Stimulated activated CD4-positive, alpha-beta T cell treated with anti-CD3 and anti-CD28 coated beads, Interleukin-2, amount 100 ng/mL, for 48 hours (primary cell): ENCODE data around the gene ZFAND3.
"Not testable (repeated sequence)": the region's sequence is repeated elsewhere in the genome, so short reads cannot be mapped to it uniquely, and the experiment has no call there.

Experiments used
- DNase-seq, 2 donors: peaks; one replicate each; pipeline ENCODE4 v3.0.0-alpha.2; 2020

The ZFAND3 gene

DNA sequence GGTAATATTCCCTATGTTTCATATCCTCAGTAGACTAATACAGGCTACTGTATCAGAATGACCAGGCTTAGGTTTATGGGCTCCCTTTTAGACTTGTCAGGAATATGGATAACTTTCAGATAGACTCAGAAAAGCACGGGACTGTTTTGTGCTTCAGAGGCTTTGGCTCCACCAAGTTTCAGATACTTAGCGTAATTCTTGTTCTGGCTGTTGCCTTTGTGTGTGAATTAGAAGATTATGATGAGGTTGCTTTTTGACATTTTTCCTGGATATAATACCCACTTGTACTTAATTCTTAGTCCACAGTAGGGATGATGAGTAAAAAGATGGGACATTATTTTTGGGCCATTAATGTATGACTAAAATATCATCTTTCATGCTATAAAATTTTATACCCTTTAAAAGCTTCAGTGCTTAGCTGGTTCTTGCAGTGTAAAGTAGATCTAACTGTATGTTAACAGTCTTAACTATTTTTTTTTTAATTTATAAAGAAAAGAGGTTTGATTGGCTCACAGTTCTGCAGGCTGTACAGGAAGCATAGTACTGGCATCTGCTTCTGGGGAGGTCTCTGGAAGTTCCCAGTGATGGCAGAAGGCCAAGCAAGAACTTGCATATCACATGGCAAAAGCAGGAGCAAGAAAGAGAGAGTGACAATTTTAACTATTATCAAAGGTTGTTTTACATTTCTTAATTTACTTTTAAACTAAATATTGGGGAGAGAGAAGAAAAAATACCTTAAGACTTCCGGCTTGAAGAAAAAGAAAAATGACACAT is 120.7 kb downstream of the ZFAND3 start:
- no peak for DNase-seq

DNA sequence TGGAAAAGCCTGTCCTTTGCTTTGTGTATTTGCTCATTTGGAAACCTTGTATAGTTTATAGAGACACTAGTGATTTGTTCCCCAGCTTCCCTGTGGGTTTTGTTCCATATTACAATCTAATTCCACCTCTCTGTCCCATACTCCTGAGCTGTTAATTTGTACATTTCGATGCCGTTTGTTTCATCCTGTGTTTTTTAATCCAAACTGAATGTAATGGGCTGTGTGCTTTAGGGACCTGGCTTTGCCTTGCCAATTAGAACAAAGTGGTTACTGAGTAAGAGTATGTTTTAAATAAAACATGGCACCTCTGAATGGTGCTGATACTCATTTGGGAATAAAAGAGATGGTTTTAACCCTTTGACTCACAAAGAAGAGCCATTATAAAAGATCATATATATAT is 122.3 kb downstream of the ZFAND3 start:
- DNase-seq = no peak

DNA sequence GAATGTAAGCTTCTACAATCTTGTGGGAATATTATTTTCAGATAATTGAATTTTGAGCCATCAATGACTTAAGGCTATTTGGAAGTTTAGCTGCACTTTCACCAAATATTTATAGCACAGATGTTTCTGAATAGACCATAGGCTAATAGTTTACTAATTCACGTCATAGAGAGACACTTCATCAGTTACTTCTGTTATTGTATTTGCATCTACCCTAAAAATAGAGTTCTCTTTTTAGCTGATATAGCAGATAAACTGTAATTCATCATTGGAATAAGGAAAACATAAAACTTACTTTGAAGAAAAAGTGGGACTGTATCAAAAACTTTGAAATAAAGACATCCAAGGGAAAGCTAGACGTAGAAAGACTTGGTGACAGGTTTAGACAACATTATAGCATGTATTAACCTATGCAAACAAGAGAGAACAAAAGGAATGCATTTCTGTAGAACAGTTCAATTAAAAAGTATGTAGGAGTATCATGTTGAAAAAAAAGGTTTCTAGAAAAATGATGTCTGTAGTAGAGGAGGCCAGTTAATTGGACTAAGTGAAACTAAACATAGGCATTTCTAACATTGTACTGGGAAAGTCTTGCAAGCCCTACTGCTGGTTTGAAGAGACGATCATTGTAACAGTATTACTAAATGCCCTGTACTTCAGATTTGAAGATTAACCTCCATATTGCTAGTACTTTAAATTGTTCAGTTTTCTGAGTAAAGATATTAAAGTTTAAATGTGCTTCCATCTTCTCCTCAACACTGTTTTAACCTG is 123.3 kb downstream of the ZFAND3 start:
- DNase-seq = no peak

DNA sequence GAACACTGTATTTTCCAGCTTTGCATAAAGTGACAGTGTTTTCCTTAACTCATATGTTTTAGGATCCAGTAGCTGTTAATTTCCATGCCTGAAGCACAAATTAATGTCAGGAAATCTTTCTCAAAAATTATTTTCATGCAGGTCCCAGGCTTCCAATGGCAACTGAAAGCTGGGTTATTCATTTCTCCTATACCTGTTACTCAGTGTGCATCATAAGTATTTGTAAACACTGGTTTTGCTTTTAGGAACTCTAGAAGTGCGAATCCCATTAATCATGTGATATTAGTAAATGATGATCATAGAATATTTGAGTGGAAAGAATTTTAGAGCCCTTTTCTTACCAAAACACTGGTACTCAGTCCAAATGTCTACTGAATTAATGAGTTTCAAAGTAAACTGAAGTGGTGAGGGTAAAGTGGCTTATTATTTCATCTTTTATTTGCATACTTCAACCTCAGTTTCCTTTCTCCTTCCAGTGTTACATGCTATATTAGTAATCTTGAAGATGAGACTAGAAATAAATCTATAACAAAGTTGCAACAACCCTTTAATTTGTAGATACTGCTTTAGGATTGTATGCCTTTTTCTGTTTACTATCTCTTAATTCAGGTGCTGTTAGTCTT is 124.0 kb downstream of the ZFAND3 start:
- DNase-seq = no peak

DNA sequence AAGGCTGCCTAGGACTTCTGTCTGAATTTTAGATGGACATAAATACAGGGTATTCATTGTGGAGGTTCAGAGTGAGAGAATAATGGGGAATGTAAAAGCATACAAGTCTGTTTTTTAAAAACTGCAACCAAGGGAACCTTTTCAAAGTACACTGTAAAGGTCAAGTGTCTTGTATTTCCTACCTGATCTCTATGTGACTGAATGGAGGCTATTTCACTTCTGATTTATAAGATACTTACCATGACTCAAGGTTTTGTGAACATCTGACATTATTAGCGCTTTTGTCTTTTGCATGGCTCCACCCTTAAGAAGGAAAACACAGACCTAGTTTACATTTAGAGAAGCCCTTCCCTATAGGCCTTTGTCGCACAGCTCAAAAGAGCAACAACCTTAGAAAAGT is 126.5 kb downstream of the ZFAND3 start:
- DNase-seq = no peak

DNA sequence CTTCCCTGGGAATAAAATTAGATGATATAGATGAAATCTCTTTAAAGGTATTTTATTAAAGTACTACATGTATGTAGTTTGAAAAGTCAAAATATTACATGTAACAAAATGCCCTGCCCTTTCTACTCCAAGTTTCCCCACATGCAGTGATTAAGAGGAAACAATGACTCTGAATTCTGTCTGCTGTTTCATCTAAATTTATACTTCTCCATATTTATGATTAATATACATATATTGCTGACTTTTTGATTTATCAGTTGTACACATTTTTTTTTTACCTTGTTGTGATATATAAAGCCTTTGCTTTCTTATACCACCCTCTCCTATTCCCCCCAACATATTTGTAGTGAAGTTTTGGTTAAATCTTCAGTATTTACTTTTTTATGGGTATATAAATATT is 127.9 kb downstream of the ZFAND3 start:
- DNase-seq = no peak

DNA sequence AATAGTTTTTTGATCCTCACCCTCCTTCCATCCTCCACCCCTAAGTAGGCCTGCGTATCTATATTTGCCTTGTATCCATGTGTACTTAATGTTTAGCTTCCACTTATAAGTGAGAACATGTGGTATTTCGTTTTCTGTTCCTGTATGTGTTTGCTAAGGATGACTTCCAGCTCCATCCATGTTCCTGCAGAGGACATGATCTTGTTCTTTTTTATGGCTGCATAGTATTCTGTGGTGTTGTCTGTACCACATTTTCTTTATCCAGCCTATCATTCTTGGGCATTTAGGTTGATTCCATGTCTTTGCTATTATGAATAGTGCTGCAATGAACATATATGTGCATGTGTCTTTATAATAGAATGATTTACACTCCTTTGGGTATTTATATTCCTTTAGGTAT is 129.1 kb downstream of the ZFAND3 start:
- DNase-seq = not testable (repeated sequence)

DNA sequence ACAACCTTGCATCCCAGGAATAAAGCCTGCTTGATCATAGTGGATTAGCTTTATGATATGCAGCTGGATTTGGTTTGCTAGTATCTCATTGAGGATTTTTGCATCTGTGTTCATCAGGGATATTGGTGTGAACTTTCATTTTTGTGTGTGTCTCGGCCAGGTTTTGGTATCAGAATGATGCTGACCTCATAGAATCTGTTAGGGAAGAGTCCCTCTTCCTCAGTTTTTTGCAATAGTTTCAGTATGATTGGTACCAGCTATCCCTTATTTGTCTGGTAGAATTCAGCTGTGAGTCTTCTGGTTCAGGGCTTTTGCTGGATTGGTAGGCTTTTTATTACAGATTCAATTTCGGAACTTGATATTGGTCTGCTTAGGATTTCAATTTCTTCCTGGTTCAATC is 132.5 kb downstream of the ZFAND3 start:
- DNase-seq = no peak

DNA sequence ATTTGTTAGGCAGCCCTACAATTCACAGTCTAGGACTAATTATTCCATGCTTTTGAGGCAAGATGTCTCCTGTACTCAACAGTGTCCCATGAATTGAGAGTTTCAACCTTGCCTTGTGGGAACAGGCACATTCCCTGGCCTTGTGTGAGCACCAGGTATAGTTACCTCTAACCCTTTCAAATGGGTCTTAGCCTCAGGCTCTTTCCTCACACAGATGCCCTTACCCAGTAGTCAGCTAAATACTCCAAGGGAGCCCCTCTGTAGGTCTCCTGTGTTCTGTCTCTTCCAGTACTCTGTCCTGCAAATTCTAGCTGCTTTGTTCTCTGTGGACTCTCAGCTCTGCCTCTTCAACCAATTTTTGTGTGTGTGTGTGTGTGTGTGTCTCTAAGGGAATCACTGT is 135.3 kb downstream of the ZFAND3 start:
- DNase-seq = no peak

DNA sequence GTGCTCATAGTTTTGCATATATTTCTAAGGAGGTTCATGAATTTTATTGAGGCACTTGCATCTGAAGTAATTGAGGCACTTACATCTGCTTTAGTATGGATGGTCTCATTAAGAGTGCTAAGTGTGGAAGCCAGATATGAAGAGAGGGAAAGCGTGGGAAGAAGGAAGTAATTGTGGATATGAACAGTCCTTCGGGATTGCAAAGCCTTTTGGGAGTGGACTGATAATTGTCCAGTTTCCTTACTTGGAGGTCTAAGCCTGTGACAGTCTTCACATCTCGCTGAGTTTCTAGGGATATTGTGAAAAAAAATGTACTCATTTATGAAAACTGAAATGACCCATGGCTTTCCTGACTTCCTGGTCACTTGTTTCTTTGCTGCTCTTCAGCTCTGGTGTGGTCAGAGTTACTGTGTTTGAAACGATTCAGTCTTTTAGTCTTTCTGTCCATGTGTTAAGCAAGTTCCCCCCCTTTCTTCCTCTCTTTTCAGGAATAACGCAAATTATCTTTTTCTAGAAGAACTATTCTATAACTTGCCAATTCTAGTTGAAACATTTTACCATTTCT is 137.3 kb downstream of the ZFAND3 start:
- no peak for DNase-seq

DNA sequence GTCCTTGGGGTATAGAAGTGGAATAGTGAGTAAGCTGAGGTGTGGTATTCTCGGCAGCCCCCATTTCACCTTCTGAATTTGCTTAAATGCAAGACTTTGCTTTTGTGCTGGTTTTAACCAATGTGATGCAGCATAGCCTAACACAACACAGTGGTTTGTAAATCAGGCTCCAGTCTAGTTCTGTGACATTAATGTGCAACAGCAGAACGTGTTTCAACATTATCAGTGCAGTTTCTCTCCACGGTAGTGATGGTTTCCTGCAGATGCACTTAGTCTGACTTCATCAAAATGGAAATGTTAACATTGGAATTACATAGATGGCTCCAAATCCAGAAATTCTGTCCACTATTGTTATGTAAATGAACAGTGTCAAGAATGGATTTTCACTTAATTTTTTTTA is 139.5 kb downstream of the ZFAND3 start:
- no peak for DNase-seq

DNA sequence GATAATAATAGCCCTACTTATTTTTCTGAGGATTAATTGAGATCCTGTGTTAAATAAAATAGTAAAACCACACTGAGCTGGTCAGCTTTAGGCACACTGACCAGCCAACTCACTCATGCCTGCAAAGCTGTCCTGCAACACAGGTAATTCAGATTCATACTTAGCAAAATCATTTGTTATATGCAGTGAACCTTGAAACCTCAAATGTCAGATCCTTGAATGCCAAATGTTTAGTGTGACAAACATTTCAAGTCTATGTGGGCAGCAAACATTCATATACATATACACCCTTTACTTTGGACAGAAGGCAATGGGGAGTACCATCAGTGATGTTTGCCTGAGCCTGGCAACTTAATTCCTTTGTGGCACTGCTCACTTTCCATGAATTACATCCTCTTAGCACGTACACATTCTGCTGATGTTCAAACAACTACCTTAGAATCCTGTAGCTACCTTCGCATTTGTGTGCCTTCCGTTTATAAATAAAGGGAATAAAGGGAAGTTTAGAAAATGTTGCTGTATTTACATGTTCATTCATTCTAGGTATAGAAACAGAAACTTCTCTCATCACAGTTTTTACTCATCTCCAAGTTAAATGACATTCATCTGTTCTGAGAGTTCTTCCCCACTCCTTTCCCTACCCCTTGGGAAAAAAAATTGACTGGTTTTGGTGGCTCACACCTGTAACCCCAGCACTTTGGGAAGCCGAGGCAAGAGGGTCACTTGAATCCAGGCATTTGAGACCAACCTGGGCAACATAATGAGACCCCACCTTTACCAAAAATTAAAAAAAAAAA is 140.8 kb downstream of the ZFAND3 start:
- DNase-seq = no peak

DNA sequence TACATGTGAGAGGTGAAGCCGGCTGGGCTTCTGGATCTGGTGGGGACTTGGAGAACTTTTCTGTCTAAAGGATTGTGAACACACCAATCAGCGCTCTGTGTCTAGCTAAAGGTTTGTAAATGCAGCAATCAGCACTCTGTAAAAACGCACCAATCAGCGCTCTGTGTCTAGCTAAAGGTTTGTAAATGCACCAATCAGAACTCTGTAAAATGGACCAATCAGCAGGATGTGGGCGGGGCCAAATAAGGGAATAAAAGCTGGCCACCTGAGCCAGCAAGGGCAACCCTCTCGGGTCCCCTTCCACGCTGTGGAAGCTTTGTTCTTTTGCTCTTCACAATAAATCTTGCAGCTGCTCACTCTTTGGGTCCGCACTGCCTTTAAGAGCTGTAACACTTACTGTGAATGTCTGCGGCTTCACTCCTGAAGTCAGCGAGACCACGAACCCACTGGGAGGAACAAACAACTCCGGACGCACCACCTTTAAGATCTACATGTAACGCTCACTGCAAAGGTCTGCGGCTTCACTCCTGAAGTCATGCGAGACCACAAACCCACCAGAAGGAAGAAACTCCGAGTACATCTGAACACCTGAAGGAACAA is 143.1 kb downstream of the ZFAND3 start:
- DNase-seq = not testable (repeated sequence)

DNA sequence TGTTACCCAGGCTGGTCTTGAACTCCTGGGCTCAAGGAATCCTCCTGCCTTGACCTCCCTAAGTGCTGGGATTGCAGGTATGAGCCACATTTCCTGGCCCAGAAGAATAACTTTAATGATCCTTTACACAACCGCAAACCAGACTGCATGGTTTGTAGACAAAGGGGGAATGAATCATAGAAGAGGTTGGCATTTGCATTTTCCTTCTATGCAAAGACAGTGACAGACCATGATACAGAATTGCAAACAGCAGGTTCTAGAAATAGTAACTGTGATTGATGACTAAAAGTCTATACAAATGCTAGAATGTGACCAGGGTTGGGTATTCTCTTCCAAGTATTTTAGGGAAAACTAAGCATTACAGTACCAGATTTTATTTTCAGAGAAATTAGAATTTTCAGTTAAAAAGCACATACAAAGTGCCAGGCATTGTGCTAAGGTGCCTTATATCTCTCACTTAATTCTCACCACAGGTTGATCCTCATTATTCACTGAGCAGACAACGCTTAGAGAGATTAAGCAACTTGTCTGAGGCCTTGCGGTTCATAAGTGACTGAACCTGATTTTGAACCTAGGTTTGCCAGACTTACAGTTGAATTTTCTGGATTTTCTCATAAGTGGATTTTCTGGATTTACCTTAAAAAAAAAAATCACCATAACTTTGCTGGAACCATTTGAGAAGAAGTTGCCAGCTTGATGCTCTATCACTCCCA is 146.6 kb downstream of the ZFAND3 start:
- DNase-seq = no peak

DNA sequence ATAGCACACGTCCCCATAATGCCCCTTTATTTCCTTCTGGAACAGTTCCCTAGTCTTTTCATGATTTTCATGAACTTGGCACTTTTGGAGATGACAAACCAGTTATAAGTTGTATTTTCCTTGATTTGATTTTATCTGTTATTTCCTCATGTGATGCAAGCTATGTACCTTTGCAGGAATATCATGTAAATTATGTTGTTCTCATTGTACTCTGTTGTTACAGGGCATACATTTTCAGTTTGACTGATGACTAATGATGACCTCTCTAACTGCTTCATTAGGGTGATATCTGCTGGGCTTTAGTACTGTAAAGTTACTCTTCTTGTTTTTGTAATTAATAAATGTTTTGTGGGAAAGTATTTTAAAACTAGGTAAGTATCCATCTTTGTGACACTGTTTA is 147.3 kb downstream of the ZFAND3 start:
- DNase-seq = no peak

DNA sequence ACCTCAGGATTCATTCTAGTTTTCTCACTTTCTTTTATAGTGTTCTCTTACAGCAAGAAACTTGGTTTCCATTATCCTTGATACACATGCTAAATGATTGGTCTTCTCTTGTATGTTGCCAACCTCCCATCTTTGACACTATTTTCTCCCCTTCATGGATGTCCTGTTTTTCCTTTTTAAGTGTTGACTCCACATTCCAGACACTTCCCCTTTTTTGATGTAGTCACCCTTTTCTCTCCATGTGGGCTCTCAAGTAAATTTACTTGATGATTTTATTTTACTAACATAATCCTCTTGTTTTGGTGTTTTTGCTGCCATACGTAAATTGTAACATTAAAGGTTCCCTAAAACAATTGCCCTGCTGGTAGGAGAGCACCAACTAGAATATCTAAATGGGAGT is 148.1 kb downstream of the ZFAND3 start:
- DNase-seq = no peak

DNA sequence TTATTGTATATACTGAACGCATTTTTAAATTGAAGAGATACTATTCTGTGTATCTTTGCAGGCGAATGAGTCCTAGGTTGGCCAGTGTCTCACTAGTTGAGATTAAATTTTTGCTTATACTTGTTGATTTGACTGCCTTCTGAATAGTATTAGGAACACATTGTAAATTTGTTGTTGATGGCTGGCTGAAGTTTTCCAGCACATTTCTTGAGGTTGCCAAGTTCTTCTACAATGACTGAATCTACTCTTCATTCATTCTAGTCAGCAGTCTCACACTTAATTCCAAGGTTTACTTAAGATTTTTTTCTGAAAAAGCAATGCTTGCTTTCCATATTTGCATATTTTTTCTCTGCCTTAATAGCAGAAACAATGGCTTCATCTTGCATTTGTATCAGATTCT is 151.7 kb downstream of the ZFAND3 start:
- no peak for DNase-seq

DNA sequence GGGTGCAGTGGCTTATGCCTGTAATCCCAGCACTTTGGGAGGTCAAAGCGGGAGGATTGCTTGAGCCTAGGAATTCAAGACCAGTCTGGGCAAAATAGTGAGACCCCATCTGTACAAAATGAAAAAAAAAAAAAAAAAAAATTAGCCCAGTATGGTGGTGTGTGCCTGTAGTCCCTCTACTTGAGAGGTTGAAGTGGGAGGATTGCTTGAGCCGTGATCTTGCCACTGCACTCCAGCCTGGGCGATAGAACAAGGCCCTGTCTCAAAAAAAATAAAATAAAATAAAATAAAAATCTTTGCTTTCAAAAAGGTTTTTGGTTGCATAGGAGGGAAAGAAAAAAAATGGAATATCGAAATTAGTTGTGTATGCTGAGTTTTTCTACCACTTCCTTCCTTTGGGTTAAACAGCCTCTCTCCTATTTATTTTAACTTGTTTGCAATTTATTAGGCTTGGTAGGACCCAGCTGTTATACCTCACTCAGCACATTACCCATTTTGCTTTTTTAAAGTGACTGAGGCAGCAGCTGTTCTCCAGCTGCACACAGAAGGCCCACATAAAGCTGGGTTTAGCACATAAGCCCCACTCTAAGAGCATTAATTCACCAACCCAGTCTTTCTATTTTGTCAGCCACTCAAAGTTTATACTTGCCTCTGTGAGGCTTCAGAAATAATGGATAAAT is 152.3 kb downstream of the ZFAND3 start:
- no peak for DNase-seq

DNA sequence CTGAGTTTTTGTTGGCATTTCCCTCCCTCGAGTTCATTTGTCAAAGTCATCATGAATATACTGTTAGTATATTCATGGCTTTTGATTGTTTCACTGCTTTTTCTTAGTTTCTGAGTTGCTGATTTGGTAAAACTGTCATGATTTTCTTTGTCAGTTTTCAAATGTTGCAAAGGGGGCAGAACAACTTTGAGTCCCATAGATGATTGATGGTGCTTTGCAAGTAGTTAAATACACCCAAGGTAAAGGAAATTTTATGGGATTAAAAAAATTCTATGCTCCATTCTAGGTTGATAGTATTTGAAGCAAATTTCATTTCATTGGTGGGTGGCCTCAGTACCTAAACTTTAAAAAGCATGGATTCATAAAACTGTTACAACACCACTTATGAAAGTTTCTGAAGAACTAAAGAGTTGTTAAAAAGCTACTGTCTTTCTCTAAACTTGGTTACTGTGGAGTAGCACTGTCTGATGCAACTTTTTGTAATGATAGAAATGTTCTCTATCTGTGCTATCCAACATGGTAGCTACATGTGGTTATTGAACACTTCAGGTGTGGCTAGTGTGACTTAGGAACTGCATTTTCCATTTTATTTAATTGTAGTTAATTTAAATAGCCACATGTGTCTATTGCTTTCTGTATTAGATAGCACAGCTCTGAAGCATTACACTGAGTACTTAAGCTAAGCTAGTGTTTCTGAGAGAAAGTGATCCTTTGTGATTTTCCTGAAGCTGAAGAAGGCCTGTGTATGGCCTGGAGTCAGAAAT is 153.6 kb downstream of the ZFAND3 start:
- DNase-seq = no peak

DNA sequence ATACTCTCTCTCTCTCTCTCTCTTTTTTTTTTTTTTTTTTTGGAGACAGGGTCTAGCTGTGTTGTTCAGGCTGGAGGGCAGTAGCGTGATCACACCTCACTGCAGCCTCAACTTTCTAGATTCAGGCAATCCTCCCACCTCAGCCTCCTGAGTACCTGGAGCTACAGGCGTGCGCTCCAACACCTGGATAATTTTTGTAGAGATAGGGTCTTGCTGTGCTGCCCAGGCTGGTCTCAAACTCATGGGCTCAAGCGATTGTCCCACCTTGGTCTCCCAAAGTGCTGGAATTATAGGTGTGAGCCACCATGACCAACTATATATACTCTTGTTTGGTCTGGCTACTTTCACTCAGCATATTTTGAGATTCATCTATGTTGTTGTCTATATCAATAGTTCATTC is 154.9 kb downstream of the ZFAND3 start:
- no peak for DNase-seq
